GM18520 (cell line): ENCODE measurements around the gene NTSR1.

ENCODE experiments used
- ATAC-seq: cut with Tn5 transposase; IDR thresholded peaks from one replicate; pipeline ENCODE4 v1.9.1; 2021; ENCODE audit not compliant: unreplicated experiment

The NTSR1 gene

GRCh38 chr20:62811720-62812119, 103.1 kb downstream of the NTSR1 start:
- ATAC-seq = no peak
